Fibroblast of lung (primary cell): ENCODE data around the gene RTN4RL2. TPM values are rescaled to one million over a fixed set of nuclear protein-coding genes. Genes with fewer than 3 reads are reported as not detected.

Experiments
- DNase-seq, 2 donors: peaks; one replicate each; pipeline versions ENCODE4 v3.0.0 to v3.0.0-alpha.2; 2010; ENCODE audit warnings: low read depth in 2 of 2
- H2AFZ ChIP-seq: 2 replicates; pipeline ENCODE4 v1.5.1; 2012; ENCODE audit warnings: low read length, control low read depth, inconsistent platforms
- H3K27ac ChIP-seq: 2 replicates; pipeline ENCODE4 v1.5.1; 2011; ENCODE audit warnings: low read length, control low read depth; ENCODE audit not compliant: insufficient read depth
- H3K27me3 ChIP-seq: 2 replicates; pipeline ENCODE4 v1.5.1; 2011; ENCODE audit warnings: mild to moderate bottlenecking, low read length; ENCODE audit not compliant: control insufficient read depth, insufficient read depth
- H3K36me3 ChIP-seq: 2 replicates; pipeline ENCODE4 v1.5.1; 2011; ENCODE audit warnings: low read length; ENCODE audit not compliant: control insufficient read depth, insufficient read depth
- H3K4me1 ChIP-seq: 2 replicates; pipeline ENCODE4 v1.5.1; 2011; ENCODE audit warnings: low read length; ENCODE audit not compliant: control insufficient read depth, insufficient read depth; ENCODE audit errors: extremely low read depth
- H3K4me2 ChIP-seq: 2 replicates; pipeline ENCODE4 v1.5.1; 2011; ENCODE audit warnings: low read length, control low read depth; ENCODE audit not compliant: insufficient read depth; ENCODE audit errors: extremely low read depth
- H3K4me3 ChIP-seq, 4 experiments: fragments of 200-600 bp in 1 of 4; sonication (generic) in 1 of 4; replicated peaks in 1 of 4; 2 replicates each; pipeline ENCODE4 v1.5.1; 2011 to 2016; ENCODE audit warnings: low read length in 4 of 4, low read depth in 3 of 4, mild to moderate bottlenecking in 3 of 4, control low read depth in 2 of 4, inconsistent platforms in 1 of 4, mixed read lengths in 1 of 4; ENCODE audit not compliant: insufficient read depth in 1 of 4; ENCODE audit errors: control extremely low read depth in 1 of 4
- H3K79me2 ChIP-seq: 2 replicates; pipeline ENCODE4 v1.5.1; 2012; ENCODE audit warnings: mild to moderate bottlenecking, low read length, inconsistent platforms; ENCODE audit not compliant: control insufficient read depth, insufficient read depth
- H3K9ac ChIP-seq: 2 replicates; pipeline ENCODE4 v1.5.1; 2011; ENCODE audit warnings: mild to moderate bottlenecking, low read length, control low read depth; ENCODE audit not compliant: insufficient read depth
- H3K9me3 ChIP-seq: 2 replicates; pipeline ENCODE4 v1.5.1; 2012; ENCODE audit warnings: low read depth, low read length; ENCODE audit not compliant: control insufficient read depth, insufficient read depth
- H4K20me1 ChIP-seq: 2 replicates; pipeline ENCODE4 v1.5.1; 2011; ENCODE audit warnings: low read length; ENCODE audit not compliant: control insufficient read depth, insufficient read depth; ENCODE audit errors: extremely low read depth
- EZH2 ChIP-seq: IDR thresholded peaks from 2 replicates; pipeline ENCODE4 v1.5.1; 2012; ENCODE audit warnings: low read length, control low read depth, mild to moderate bottlenecking; ENCODE audit errors: missing control alignments
- polyA plus RNA-seq, 2 donors: library from polyadenylated mRNA; depleted of rRNA in 1 of 2; stranded (reverse) in 1 of 2; unstranded in 1 of 2; fragments of >200 nt; gene quantifications; 2 replicates each; pipeline ENCODE4 v1.2.1, GENCODE V29; 2011 to 2012; ENCODE audit warnings: missing spikeins in 1 of 2
- total RNA-seq: library from RNA; depleted of rRNA; stranded (reverse); fragments of >200 nt; gene quantifications from 2 replicates; pipeline ENCODE4 v1.2.1, GENCODE V29; 2014
- TF ChIP-seq, protein P1 (sequence below), 2 donors: IDR thresholded peaks in 1 of 2; conservative IDR thresholded peaks in 1 of 2; 1 replicate in 1 of 2; 2 replicates in 1 of 2; pipeline ENCODE4 v1.5.1; 2011 to 2012; ENCODE audit warnings: low read length in 2 of 2, control low read depth in 1 of 2, inconsistent platforms in 1 of 2, low read depth in 1 of 2, mild to moderate bottlenecking in 1 of 2

The RTN4RL2 gene
- total and polyA plus RNA-seq, 2 donors (not counting 1 experiment from before 2014, with no cell fraction given) = 0.17 to 0.27 TPM

- TF ChIP-seq, protein P1, sequence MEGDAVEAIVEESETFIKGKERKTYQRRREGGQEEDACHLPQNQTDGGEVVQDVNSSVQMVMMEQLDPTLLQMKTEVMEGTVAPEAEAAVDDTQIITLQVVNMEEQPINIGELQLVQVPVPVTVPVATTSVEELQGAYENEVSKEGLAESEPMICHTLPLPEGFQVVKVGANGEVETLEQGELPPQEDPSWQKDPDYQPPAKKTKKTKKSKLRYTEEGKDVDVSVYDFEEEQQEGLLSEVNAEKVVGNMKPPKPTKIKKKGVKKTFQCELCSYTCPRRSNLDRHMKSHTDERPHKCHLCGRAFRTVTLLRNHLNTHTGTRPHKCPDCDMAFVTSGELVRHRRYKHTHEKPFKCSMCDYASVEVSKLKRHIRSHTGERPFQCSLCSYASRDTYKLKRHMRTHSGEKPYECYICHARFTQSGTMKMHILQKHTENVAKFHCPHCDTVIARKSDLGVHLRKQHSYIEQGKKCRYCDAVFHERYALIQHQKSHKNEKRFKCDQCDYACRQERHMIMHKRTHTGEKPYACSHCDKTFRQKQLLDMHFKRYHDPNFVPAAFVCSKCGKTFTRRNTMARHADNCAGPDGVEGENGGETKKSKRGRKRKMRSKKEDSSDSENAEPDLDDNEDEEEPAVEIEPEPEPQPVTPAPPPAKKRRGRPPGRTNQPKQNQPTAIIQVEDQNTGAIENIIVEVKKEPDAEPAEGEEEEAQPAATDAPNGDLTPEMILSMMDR (conservative IDR thresholded peaks at IDR 0.05 in 1 of 2, IDR thresholded peaks at IDR 0.05 in 1 of 2; ENCODE audit: low read depth in 1 of 2, low read length in 2 of 2) = no peak
- no peak for TF ChIP-seq EZH2
- no peaks in the 10 kb centered on the region for H4K20me1 ChIP-seq
- H3K9ac ChIP-seq = peak overlapping the region; percentile 47
- H3K4me3 ChIP-seq = no peak overlapping the region
- H3K79me2 ChIP-seq = peaks cover 10% of the 10 kb centered on the region
- peaks cover 5% of the 10 kb centered on the region for H3K36me3 ChIP-seq
- H3K27me3 ChIP-seq = no peaks in the 10 kb centered on the region
- peaks cover 43% of the 10 kb centered on the region for H3K4me1 ChIP-seq
- no peaks in the 10 kb centered on the region for H3K9me3 ChIP-seq
- H3K27ac ChIP-seq = peak overlapping the region; percentile 97
- no peak overlapping the region for H2AFZ ChIP-seq
- peak overlapping the region; percentile 60 for H3K4me2 ChIP-seq
- peak; percentile 74 to 96 for DNase-seq
Observed at GRCh38 chr11:57427727-57428082, 32.6 kb upstream of the RTN4RL2 start.

- TF ChIP-seq, protein P1 (conservative IDR thresholded peaks at IDR 0.05 in 1 of 2, IDR thresholded peaks at IDR 0.05 in 1 of 2; ENCODE audit: low read depth in 1 of 2, low read length in 2 of 2) = no peak
- TF ChIP-seq EZH2 = no peak
- DNase-seq = no peak
- H3K9ac ChIP-seq = no peak overlapping the region
- H3K79me2 ChIP-seq = peaks cover 10% of the 10 kb centered on the region
- H3K4me1 ChIP-seq = peaks cover 44% of the 10 kb centered on the region
- no peak overlapping the region for H3K27ac ChIP-seq
- no peaks in the 10 kb centered on the region for H3K9me3 ChIP-seq
- no peak overlapping the region for H3K4me2 ChIP-seq
- peaks cover 5% of the 10 kb centered on the region for H3K36me3 ChIP-seq
- no peak overlapping the region for H2AFZ ChIP-seq
- H3K27me3 ChIP-seq = no peaks in the 10 kb centered on the region
- H4K20me1 ChIP-seq = no peaks in the 10 kb centered on the region
- H3K4me3 ChIP-seq = no peak overlapping the region
Observed at GRCh38 chr11:57428643-57429042, 31.7 kb upstream of the RTN4RL2 start.

GRCh38 chr11:57429946-57430345, 30.4 kb upstream of the RTN4RL2 start:
- Histone ChIP-seq H4K20me1 (no peaks in the 10 kb centered on the region), H3K4me1 (peaks cover 41% of the 10 kb centered on the region)

More at GRCh38 chr11:57429946-57430345, 30.4 kb upstream of the RTN4RL2 start:
- H2AFZ ChIP-seq = no peak overlapping the region
- no peak for DNase-seq
- TF ChIP-seq, protein P1 (conservative IDR thresholded peaks at IDR 0.05 in 1 of 2, IDR thresholded peaks at IDR 0.05 in 1 of 2; ENCODE audit: low read depth in 1 of 2, low read length in 2 of 2) = no peak
- TF ChIP-seq EZH2 = no peak
- H3K27me3 ChIP-seq = no peaks in the 10 kb centered on the region
- no peak overlapping the region for H3K9ac ChIP-seq
- no peak overlapping the region for H3K27ac ChIP-seq
- H3K79me2 ChIP-seq = peaks cover 5% of the 10 kb centered on the region
- no peak overlapping the region for H3K4me2 ChIP-seq
- no peak overlapping the region for H3K4me3 ChIP-seq
- no peaks in the 10 kb centered on the region for H3K36me3 ChIP-seq
- H3K9me3 ChIP-seq = no peaks in the 10 kb centered on the region
